Fibroblast of pulmonary artery (primary cell): ENCODE measurements around the gene LINC00237.

Experiments
- DNase-seq: peaks from one replicate; pipeline ENCODE4 v3.0.0-alpha.2; 2010; ENCODE audit warnings: low read depth
- H3K4me3 ChIP-seq: replicated peaks from 2 replicates; pipeline ENCODE4 v1.5.1; 2011; ENCODE audit warnings: low read depth, mild to moderate bottlenecking, control low read depth, low read length, moderate library complexity
- CTCF ChIP-seq: IDR thresholded peaks from 2 replicates; pipeline ENCODE4 v1.5.1; 2011; ENCODE audit warnings: mild to moderate bottlenecking, control low read depth, low read length, inconsistent platforms; ENCODE audit errors: missing control alignments

The LINC00237 gene

DNA sequence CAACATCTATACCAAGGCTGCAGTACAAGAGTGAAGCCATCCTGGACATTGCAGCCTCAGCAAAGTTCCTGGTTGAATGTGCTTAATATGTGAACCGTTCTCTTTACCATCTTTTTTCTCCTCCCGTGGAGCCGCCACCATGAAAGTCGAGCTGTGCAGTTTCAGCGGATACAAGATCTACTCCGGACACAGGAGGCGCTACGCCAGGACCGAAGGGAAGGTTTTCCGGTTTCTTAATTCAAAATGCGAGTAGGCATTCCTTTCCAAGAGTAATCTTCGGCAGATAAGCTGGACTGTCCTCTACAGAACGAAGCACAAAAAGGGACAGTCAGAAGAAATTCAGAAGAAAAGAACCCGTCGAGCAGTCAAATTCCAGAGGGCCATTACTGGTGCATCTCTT, 8.4 kb upstream of the LINC00237 start:
- DNase-seq = no peak
- no peak for TF ChIP-seq CTCF
- no peak overlapping the region for H3K4me3 ChIP-seq

- no peak for TF ChIP-seq CTCF
- DNase-seq = no peak
- H3K4me3 ChIP-seq = no peak overlapping the region
Observed at GRCh38 chr20:21113697-21114096, 7.5 kb upstream of the LINC00237 start.

DNA sequence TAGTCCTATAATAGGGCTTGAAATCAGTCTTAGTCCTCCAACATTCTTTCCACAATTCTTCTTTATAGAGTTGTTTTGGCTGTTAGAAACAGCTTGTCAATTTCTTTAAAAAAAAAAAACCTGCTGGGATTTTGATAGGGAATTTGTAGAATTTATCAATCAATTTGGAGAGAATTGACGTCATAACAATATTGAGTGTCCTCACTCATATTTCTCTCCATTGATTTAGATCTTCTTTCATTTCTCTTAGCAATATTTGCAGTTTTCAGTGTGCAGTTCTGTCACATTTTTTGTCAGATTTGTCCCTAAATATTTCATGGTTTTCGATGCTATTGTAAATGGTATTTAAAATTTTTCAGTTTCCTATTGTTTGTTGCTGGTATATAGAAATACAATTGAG, 5.3 kb upstream of the LINC00237 start:
- H3K4me3 ChIP-seq = no peak overlapping the region
- no peak for DNase-seq
- TF ChIP-seq CTCF = no peak

- no peak overlapping the region for H3K4me3 ChIP-seq
- TF ChIP-seq CTCF = no peak
- DNase-seq = no peak
Observed at GRCh38 chr20:21110811-21111210, 4.7 kb upstream of the LINC00237 start.

DNA sequence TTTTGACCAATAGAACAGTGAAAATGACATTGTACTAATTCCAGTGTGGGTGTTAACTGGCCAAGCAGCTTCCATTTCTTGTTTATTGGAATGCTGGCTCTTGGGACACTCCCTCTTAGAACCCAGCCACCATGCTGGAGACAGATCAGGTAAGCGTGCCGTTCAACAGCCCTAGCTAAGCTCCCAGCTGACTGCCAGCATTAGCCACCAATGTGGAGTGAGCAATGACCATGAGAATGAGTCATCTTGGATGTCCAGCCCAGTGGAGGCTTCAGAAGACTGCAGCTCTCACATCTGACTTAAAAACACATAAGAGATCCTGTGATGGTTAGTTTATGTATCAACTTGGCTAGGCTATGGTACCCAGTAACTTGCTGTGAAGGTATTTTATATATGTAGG, 3.0 kb upstream of the LINC00237 start:
- no peak for TF ChIP-seq CTCF
- DNase-seq = no peak
- no peak overlapping the region for H3K4me3 ChIP-seq

GRCh38 chr20:21105429-21106170, 558 bp downstream of the LINC00237 start:
- H3K4me3 ChIP-seq = no peak overlapping the region
- no peak for DNase-seq
- no peak for TF ChIP-seq CTCF

DNA sequence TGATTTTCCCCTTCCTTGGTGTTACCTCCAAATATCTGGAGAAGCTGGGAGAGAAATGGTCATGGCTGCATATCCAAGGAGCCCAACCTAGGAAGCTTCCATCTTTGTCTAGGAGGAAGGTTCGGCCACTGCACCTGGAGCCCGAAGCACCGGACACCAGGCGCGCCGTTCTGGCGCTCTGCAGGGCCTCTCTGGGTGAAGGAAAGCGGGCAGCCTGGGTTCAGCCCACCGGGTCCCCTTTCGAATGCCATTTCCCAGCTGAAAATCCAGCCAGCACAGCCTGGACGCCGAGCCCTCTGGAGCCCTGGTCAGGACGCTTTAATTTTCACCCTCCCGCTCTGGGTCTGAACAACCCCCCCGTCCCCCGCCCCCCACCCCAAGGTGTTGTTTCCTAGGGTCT, 1.2 kb downstream of the LINC00237 start:
- H3K4me3 ChIP-seq = no peak overlapping the region
- no peak for TF ChIP-seq CTCF
- no peak for DNase-seq
